Stimulated activated naive CD4-positive, alpha-beta T cell (primary cell): ENCODE measurements around the gene NPPB.
A peak's percentile ranks its signal among the peaks of the same experiment; 100 is the strongest.

ENCODE experiments used
- DNase-seq, 6 experiments: peaks; one replicate each; lab custom pipeline; 2025; lab: John Stamatoyannopoulos, UW

The NPPB gene

DNA sequence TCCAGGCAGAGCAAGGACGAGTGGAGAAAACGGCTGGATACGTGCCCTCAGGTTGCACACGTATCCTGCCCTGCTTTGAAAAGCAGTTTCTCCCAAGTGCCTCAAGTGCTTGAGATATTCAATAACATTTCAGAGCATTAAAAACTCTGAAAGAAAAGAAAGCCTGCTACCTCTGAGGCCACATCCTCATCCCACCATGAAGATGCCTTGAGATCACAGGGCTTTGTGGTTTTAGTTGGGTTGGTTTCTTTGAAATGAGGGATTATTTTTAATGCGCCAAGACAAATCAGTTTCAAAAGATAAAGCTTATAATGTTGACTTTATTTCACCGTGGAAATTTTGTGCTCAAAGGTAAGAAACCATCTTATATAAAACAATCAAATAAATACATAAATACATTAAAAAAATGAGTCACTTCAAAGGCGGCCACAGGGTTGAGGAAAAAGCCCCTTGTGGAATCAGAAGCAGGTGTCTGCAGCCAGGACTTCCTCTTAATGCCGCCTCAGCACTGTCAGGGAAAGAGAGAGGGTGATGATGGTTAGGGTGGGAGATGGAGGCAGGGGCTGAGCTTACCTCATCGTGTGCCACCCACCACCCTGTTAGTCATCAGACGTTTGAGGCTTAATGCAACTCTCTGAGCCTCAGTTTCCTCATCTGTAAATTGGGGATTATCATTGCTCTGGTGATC lies 1.4 kb downstream of the NPPB start:
- DNase-seq, result no peak

GRCh38 chr1:11856698-11857097 lies 2.0 kb downstream of the NPPB start:
- no peak for DNase-seq

DNA sequence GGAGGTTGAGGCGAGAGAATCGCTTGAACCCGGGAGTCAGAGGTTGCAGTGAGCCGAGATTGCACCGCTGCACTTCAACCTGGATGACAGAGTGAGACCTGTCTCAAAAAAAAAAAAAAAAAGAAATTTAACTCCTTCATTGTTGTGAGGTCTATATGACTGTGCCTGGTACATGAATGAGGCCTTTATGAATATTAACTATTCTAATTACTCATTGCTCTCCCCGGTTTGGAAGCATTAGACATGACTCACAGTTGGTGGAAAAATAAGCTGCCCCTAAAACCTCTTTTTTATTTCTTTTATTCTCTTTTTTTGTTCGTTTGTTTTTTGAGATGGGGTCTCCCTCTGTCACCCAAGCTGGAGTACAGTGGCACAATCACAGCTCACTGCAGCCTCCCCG lies 3.3 kb downstream of the NPPB start:
- no peak for DNase-seq

DNA sequence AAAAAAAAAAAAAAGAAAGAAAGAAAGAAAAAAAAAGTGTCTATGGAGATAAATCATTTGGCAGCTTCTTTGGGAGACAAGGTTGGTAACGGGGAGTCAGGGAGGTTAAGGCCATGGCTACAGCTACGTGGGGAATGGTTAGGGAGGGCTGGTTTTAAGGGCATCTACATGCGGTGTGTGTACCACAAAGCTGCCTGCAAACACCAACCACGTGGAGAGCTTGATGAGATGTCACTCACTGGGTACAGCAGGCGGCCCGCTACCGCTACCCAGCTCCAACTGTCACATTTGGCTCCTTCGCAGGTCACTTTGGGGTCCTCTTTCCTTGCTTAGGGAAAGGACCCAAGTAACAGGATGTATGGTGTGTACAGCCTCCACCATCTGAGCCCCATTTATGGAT lies 4.2 kb downstream of the NPPB start:
- DNase-seq, result no peak

DNA sequence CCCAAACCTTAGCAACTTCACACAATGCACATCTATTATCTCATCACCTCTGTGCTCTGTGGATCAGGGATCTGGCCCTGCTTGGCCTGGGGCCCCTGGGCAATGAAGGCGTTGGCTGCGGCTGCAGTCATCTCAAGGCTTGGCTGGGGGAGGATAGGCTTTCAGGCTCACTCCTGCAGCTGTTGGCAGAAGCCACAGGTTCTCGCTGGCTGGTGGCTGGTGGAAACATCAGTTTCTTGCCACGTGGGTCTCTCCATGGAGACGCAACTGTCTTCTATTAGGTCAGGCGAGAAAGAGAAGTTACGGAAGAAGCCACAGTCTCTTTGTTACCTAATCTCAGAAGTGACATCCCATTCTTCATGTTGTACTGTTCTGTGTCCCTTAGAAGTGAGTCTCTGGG lies 7.6 kb downstream of the NPPB start:
- no peak for DNase-seq

GRCh38 chr1:11850156-11850555 lies 8.6 kb downstream of the NPPB start:
- no peak for DNase-seq

DNA sequence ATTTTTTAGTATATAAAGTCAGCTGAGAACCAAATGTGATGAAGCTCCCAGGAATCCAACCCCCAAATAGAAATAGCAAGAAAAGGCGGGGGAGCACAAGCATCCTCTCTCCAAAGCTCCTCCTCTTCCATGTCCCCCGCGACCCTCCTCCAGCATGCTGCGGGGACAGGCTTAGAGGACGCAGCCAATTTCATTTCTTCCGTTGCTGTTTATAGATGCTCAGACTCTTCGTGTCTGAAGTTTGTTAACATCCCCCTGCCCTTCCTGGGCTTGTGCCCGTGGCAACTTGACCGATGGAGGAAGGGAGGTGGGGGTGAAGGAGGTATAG lies 10.4 kb downstream of the NPPB start:
- DNase-seq, result no peak

DNA sequence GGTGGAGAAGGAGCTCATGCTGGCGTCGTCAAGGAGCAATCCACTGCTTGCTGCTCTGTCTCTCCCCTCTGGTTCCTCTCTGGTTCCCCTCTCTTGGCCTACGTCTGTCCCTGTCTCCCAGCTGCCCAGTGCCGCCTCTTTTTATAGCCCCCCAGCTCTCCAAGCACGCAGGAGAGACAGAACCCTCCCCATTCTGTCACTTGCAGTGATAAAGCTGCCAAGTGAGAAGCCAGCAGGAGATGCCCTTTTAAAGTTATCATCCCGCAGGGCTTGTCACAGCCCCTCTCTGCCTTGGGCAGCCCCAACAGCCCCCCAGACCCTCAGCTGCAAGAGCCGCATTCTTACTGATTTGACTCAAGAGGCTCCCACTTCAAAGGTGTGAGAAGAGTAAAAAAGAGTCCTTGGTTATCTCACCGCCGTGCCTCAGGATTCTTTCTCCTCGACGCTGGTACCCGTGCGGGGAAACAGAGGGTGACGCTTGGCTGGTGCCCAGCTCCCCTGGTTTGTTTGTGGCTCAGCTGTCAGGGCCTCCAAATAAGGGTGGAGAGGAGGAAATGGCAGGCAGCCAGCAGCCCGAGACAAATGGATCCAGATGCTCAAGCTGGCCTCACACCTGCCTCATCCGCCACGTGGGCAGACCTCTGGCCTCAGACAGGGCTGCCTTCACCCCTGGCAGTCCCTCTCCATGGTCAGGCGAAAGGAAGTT lies 10.9 kb downstream of the NPPB start, which contains the start of gene NPPA:
TSS of gene NPPA (minus strand) at position 117 of the 706 bp plus-strand sequence. CDS start at position 18, 99 bp downstream.
- DNase-seq, result no peak

- DNase-seq, result peak in 2 of 6 experiments; percentile 17 to 19
Measured at GRCh38 chr1:11845641-11846335, 13.0 kb downstream of the NPPB start.

- DNase-seq, result no peak
Measured at GRCh38 chr1:11842154-11843041, 16.3 kb downstream of the NPPB start.

- DNase-seq, result no peak
Measured at GRCh38 chr1:11841245-11842153, 17.2 kb downstream of the NPPB start.

- DNase-seq, result no peak
Measured at GRCh38 chr1:11839727-11840705, 18.7 kb downstream of the NPPB start.

GRCh38 chr1:11838349-11839272 lies 20.1 kb downstream of the NPPB start:
- peak; percentile 53 to 78 (median 62) for DNase-seq

DNA sequence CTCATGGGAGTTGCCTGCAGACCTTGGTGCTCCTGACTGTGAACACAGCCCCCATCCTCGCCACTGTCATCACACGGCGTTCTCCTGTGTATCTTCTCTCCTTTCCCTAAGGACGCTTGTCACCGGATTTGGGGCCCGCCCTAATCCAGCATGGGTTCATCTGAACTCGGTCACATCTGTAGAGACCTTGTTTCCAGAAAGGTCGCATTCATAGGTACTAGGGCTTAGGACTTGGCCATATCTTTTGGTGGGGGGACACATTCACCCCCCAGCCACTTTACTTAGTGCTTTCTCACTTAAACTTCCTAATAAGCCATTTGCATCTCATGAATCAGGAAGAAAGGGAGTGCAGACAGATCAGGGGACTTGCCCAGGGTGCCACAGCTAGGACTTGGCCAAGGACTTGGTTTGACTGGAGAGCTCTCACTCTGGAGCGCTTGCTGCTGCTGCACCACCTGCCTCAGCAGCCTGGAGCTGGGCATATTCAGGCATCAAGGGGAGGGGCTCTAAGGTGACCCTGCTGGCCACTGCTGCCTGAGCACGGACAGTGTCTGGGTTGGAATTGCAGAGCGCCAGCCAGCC lies 20.9 kb downstream of the NPPB start:
- no peak for DNase-seq

DNA sequence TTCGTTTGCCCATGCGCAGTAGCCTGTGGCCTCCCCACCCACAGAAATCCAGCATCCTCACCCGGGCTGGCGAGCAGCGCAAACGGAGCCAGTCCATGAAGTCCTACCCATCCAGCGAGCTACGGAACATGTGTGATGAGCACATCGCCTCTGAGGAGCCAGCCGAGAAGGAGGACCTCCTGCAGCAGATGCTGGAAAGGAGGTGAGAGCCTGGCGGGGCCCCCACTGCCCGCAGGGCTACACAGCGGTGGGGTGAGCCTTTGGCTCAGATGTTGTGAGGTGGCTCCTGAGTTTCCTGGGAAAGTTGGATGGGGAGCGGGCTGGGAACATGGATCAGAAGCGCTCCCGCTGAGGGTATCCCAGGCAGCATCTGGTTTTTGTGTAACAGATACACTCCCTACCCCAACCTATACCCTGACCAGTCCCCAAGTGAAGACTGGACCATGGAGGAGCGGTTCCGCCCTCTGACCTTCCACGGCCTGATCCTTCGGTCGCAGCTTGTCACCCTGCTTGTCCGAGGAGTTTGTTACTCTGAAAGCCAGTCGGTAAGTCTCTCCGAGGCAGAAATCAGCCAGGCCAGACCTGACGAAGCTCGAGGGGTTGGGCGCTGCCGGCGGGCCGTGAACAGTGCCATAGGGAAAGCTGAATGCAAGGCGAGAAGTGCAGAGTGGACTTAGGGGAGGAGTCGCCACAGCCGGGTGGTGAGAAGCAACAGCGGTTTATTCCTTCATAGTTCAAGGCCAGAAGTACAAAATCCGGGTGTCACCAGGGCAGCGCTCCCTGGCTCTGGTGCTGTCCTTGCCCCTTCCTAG lies 21.6 kb downstream of the NPPB start:
- no peak for DNase-seq

DNA sequence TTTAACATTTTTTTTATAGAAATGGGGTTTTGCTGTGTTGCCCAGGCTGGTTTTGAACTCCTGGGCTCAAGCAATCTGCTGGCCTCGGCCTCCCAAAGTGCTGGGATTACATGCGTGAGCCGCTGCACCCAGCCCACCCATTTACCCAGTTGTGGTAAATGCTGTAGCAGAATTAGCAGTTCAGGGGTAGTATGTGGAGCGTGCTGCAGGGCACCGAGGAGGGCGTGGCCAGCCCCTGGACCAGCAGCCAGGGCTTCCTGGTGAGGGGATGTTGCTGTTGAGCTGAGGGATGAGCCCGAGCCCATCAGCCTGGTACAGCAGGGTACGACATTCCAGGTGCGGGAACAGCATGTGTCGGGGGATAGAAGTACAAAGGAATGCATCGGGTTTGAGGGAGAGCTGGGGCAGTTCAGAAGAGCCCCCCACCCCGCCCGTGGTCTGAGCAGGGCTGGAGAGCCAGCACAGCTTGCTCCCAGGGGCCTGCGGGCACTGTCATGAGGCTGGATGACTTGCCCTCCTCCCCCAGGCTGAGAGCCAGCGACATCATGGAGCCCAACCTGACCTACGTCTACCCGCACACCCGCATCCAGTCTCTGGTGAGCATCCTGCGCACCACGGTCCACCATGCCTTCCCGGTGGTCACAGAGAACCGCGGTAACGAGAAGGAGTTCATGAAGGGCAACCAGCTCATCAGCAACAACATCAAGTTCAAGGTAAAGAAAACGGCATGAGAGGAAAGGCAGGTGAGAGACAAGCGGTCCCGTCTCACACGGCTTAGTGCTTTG lies 23.1 kb downstream of the NPPB start:
- no peak for DNase-seq

GRCh38 chr1:11833900-11834299 lies 24.8 kb downstream of the NPPB start:
- DNase-seq, result no peak
